Fibroblast of lung (primary cell): ENCODE results near the gene TAC3. TPM values are rescaled to one million over a fixed set of nuclear protein-coding genes. Genes with fewer than 3 reads are reported as not detected.

Source experiments
- DNase-seq, 2 donors: peaks; one replicate each; pipeline versions ENCODE4 v3.0.0 to v3.0.0-alpha.2; 2010; ENCODE audit warnings: low read depth in 2 of 2
- H2AFZ ChIP-seq: 2 replicates; pipeline ENCODE4 v1.5.1; 2012; ENCODE audit warnings: low read length, control low read depth, inconsistent platforms
- H3K27ac ChIP-seq: 2 replicates; pipeline ENCODE4 v1.5.1; 2011; ENCODE audit warnings: low read length, control low read depth; ENCODE audit not compliant: insufficient read depth
- H3K27me3 ChIP-seq: 2 replicates; pipeline ENCODE4 v1.5.1; 2011; ENCODE audit warnings: mild to moderate bottlenecking, low read length; ENCODE audit not compliant: control insufficient read depth, insufficient read depth
- H3K36me3 ChIP-seq: 2 replicates; pipeline ENCODE4 v1.5.1; 2011; ENCODE audit warnings: low read length; ENCODE audit not compliant: control insufficient read depth, insufficient read depth
- H3K4me1 ChIP-seq: 2 replicates; pipeline ENCODE4 v1.5.1; 2011; ENCODE audit warnings: low read length; ENCODE audit not compliant: control insufficient read depth, insufficient read depth; ENCODE audit errors: extremely low read depth
- H3K4me2 ChIP-seq: 2 replicates; pipeline ENCODE4 v1.5.1; 2011; ENCODE audit warnings: low read length, control low read depth; ENCODE audit not compliant: insufficient read depth; ENCODE audit errors: extremely low read depth
- H3K4me3 ChIP-seq, 4 experiments: fragments of 200-600 bp in 1 of 4; sonication (generic) in 1 of 4; replicated peaks in 1 of 4; 2 replicates each; pipeline ENCODE4 v1.5.1; 2011 to 2016; ENCODE audit warnings: low read length in 4 of 4, low read depth in 3 of 4, mild to moderate bottlenecking in 3 of 4, control low read depth in 2 of 4, inconsistent platforms in 1 of 4, mixed read lengths in 1 of 4; ENCODE audit not compliant: insufficient read depth in 1 of 4; ENCODE audit errors: control extremely low read depth in 1 of 4
- H3K79me2 ChIP-seq: 2 replicates; pipeline ENCODE4 v1.5.1; 2012; ENCODE audit warnings: mild to moderate bottlenecking, low read length, inconsistent platforms; ENCODE audit not compliant: control insufficient read depth, insufficient read depth
- H3K9ac ChIP-seq: 2 replicates; pipeline ENCODE4 v1.5.1; 2011; ENCODE audit warnings: mild to moderate bottlenecking, low read length, control low read depth; ENCODE audit not compliant: insufficient read depth
- H3K9me3 ChIP-seq: 2 replicates; pipeline ENCODE4 v1.5.1; 2012; ENCODE audit warnings: low read depth, low read length; ENCODE audit not compliant: control insufficient read depth, insufficient read depth
- H4K20me1 ChIP-seq: 2 replicates; pipeline ENCODE4 v1.5.1; 2011; ENCODE audit warnings: low read length; ENCODE audit not compliant: control insufficient read depth, insufficient read depth; ENCODE audit errors: extremely low read depth
- CTCF ChIP-seq, 2 donors: IDR thresholded peaks in 1 of 2; conservative IDR thresholded peaks in 1 of 2; 1 replicate in 1 of 2; 2 replicates in 1 of 2; pipeline ENCODE4 v1.5.1; 2011 to 2012; ENCODE audit warnings: low read length in 2 of 2, control low read depth in 1 of 2, inconsistent platforms in 1 of 2, low read depth in 1 of 2, mild to moderate bottlenecking in 1 of 2
- EZH2 ChIP-seq: IDR thresholded peaks from 2 replicates; pipeline ENCODE4 v1.5.1; 2012; ENCODE audit warnings: low read length, control low read depth, mild to moderate bottlenecking; ENCODE audit errors: missing control alignments
- polyA plus RNA-seq, 2 donors: library from polyadenylated mRNA; depleted of rRNA in 1 of 2; stranded (reverse) in 1 of 2; unstranded in 1 of 2; fragments of >200 nt; gene quantifications; 2 replicates each; pipeline ENCODE4 v1.2.1, GENCODE V29; 2011 to 2012; ENCODE audit warnings: missing spikeins in 1 of 2
- total RNA-seq: library from RNA; depleted of rRNA; stranded (reverse); fragments of >200 nt; gene quantifications from 2 replicates; pipeline ENCODE4 v1.2.1, GENCODE V29; 2014

The TAC3 gene
- total and polyA plus RNA-seq, 2 donors (not counting 1 experiment from before 2014, with no cell fraction given), result 0.17 to 0.36 TPM

- Histone ChIP-seq H3K79me2 (no peaks in the 10 kb centered on the region), H3K9ac (no peak overlapping the region), H2AFZ (no peak overlapping the region), H4K20me1 (no peaks in the 10 kb centered on the region), H3K9me3 (no peaks in the 10 kb centered on the region), H3K27me3 (peaks cover 30% of the 10 kb centered on the region), H3K27ac (no peak overlapping the region), H3K4me3 (no peak overlapping the region), H3K4me2 (no peak overlapping the region), H3K4me1 (no peaks in the 10 kb centered on the region), H3K36me3 (no peaks in the 10 kb centered on the region)
- TF ChIP-seq CTCF (conservative IDR thresholded peaks at IDR 0.05 in 1 of 2, IDR thresholded peaks at IDR 0.05 in 1 of 2; ENCODE audit: low read depth in 1 of 2, low read length in 2 of 2) (no peak), EZH2 (no peak)
- DNase-seq, result no peak
Measured at GRCh38 chr12:57042695-57043094, 26.4 kb upstream of the TAC3 start.

- H3K27ac ChIP-seq, result no peak overlapping the region
- H3K79me2 ChIP-seq, result no peaks in the 10 kb centered on the region
- no peak overlapping the region for H3K4me3 ChIP-seq
- no peak for DNase-seq
- H4K20me1 ChIP-seq, result no peaks in the 10 kb centered on the region
- no peak overlapping the region for H3K4me2 ChIP-seq
- no peak overlapping the region for H3K9ac ChIP-seq
- H3K4me1 ChIP-seq, result no peaks in the 10 kb centered on the region
- H3K9me3 ChIP-seq, result no peaks in the 10 kb centered on the region
- peaks cover 38% of the 10 kb centered on the region for H3K27me3 ChIP-seq
- no peak overlapping the region for H2AFZ ChIP-seq
- no peaks in the 10 kb centered on the region for H3K36me3 ChIP-seq
- TF ChIP-seq CTCF (conservative IDR thresholded peaks at IDR 0.05 in 1 of 2, IDR thresholded peaks at IDR 0.05 in 1 of 2; ENCODE audit: low read depth in 1 of 2, low read length in 2 of 2) (no peak), EZH2 (no peak)
Measured at GRCh38 chr12:57040750-57041149, 24.4 kb upstream of the TAC3 start.

GRCh38 chr12:57040211-57040610 lies 23.9 kb upstream of the TAC3 start:
- H3K36me3 ChIP-seq, result no peaks in the 10 kb centered on the region
- H3K4me3 ChIP-seq, result no peak overlapping the region

More at GRCh38 chr12:57040211-57040610, 23.9 kb upstream of the TAC3 start:
- no peak overlapping the region for H3K27ac ChIP-seq
- no peak overlapping the region for H3K9ac ChIP-seq
- peaks cover 41% of the 10 kb centered on the region for H3K27me3 ChIP-seq
- TF ChIP-seq EZH2, result no peak
- TF ChIP-seq CTCF (conservative IDR thresholded peaks at IDR 0.05 in 1 of 2, IDR thresholded peaks at IDR 0.05 in 1 of 2; ENCODE audit: low read depth in 1 of 2, low read length in 2 of 2), result no peak
- no peak overlapping the region for H2AFZ ChIP-seq
- no peaks in the 10 kb centered on the region for H4K20me1 ChIP-seq
- H3K4me2 ChIP-seq, result no peak overlapping the region
- DNase-seq, result no peak
- no peaks in the 10 kb centered on the region for H3K79me2 ChIP-seq
- H3K9me3 ChIP-seq, result no peaks in the 10 kb centered on the region
- H3K4me1 ChIP-seq, result no peaks in the 10 kb centered on the region
